ENCODE data around the gene ANKH. TPM values are rescaled to one million over a fixed set of nuclear protein-coding genes. Genes with fewer than 3 reads are reported as not detected.

Gene ANKH
- total RNA-seq, 1 experiment from 2014 or later = 16.9 TPM

GRCh38 chr5:14847471-14847870, 24.1 kb downstream of the ANKH start (continued):
- no peak for TF ChIP-seq STAT6 (CRISPR knock-in tag; conservative IDR thresholded peaks at IDR 0.05; ENCODE audit: low read depth)

DNA sequence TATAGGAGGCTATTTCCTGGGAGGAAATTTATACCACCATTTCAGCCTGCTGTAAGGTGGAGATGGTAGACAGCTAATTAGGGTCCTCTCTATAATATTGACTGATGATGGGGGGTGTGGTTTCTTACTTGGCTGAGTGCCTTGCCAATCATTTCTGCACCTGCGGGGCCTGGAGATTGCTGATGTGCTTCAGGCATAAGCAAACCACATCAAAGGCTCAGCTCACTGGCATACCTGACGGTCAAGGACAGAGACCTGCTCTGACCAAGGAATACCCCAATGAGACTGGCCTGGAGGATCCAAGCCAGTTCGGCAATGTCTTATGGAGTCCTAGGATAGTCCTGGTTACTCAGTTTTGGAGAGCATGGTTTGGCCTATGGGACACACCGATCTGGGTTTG, 29.5 kb downstream of the ANKH start:
- POLR2A ChIA-PET = no interaction called here
- no peak overlapping the region for H3K27ac Mint-ChIP-seq
- CTCF ChIA-PET = no interaction called here

More for the DNA sequence above, 29.5 kb downstream of the ANKH start:
- TF ChIP-seq EMX1 (CRISPR knock-in tag; IDR thresholded peaks at IDR 0.05) (no peak), NR3C1 (CRISPR knock-in tag; conservative IDR thresholded peaks at IDR 0.05; ENCODE audit: low read depth) (no peak), HMGA2 (CRISPR knock-in tag; IDR thresholded peaks at IDR 0.05) (no peak), GABPB1 (CRISPR knock-in tag; IDR thresholded peaks at IDR 0.05) (no peak), KAT7 (CRISPR knock-in tag; IDR thresholded peaks at IDR 0.05; ENCODE audit: borderline replicate concordance) (no peak), ELF4 (CRISPR knock-in tag; IDR thresholded peaks at IDR 0.05; ENCODE audit: low read depth) (no peak), NFATC4 (CRISPR knock-in tag; IDR thresholded peaks at IDR 0.05) (no peak), PREB (CRISPR knock-in tag; IDR thresholded peaks at IDR 0.05; ENCODE audit: borderline replicate concordance) (no peak), ZNF232 (CRISPR knock-in tag; IDR thresholded peaks at IDR 0.05) (no peak), MAX (CRISPR knock-in tag; IDR thresholded peaks at IDR 0.05) (no peak), RELA (CRISPR knock-in tag; IDR thresholded peaks at IDR 0.05; ENCODE audit: borderline replicate concordance) (no peak), ESRRA (CRISPR knock-in tag; IDR thresholded peaks at IDR 0.05; ENCODE audit: borderline replicate concordance) (no peak), PRRX2 (CRISPR knock-in tag; IDR thresholded peaks at IDR 0.05) (no peak), ARID4B (CRISPR knock-in tag; IDR thresholded peaks at IDR 0.05; ENCODE audit: borderline replicate concordance) (no peak)
- TF ChIP-seq, protein P1, sequence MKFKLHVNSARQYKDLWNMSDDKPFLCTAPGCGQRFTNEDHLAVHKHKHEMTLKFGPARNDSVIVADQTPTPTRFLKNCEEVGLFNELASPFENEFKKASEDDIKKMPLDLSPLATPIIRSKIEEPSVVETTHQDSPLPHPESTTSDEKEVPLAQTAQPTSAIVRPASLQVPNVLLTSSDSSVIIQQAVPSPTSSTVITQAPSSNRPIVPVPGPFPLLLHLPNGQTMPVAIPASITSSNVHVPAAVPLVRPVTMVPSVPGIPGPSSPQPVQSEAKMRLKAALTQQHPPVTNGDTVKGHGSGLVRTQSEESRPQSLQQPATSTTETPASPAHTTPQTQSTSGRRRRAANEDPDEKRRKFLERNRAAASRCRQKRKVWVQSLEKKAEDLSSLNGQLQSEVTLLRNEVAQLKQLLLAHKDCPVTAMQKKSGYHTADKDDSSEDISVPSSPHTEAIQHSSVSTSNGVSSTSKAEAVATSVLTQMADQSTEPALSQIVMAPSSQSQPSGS (CRISPR knock-in tag; IDR thresholded peaks at IDR 0.05; ENCODE audit: borderline replicate concordance, low read depth) = no peak
- TF ChIP-seq, protein P2, sequence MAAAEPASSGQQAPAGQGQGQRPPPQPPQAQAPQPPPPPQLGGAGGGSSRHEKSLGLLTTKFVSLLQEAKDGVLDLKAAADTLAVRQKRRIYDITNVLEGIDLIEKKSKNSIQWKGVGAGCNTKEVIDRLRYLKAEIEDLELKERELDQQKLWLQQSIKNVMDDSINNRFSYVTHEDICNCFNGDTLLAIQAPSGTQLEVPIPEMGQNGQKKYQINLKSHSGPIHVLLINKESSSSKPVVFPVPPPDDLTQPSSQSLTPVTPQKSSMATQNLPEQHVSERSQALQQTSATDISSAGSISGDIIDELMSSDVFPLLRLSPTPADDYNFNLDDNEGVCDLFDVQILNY (CRISPR knock-in tag; IDR thresholded peaks at IDR 0.05) = no peak
- TF ChIP-seq, protein P3, sequence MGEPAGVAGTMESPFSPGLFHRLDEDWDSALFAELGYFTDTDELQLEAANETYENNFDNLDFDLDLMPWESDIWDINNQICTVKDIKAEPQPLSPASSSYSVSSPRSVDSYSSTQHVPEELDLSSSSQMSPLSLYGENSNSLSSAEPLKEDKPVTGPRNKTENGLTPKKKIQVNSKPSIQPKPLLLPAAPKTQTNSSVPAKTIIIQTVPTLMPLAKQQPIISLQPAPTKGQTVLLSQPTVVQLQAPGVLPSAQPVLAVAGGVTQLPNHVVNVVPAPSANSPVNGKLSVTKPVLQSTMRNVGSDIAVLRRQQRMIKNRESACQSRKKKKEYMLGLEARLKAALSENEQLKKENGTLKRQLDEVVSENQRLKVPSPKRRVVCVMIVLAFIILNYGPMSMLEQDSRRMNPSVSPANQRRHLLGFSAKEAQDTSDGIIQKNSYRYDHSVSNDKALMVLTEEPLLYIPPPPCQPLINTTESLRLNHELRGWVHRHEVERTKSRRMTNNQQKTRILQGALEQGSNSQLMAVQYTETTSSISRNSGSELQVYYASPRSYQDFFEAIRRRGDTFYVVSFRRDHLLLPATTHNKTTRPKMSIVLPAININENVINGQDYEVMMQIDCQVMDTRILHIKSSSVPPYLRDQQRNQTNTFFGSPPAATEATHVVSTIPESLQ (CRISPR knock-in tag; IDR thresholded peaks at IDR 0.05) = no peak
- Mint-ChIP-seq H3K9me3 (peaks cover 8% of the 10 kb centered on the region; the same call in 1 of the 2 replicates), H3K4me3 (no peak overlapping the region), H3K4me1 (peaks cover 12% of the 10 kb centered on the region; the same call in 1 of the 2 replicates), H3K27me3 (ENCODE audit: low read depth) (no peaks in the 10 kb centered on the region), H3K36me3 (peaks cover 3% of the 10 kb centered on the region; the same call in 1 of the 2 replicates)
- DNase-seq (ENCODE audit: low spot score) = no peak
- no peak for ATAC-seq
